22Rv1 (cell line): Measurements from ENCODE around the gene PDZD7.

ENCODE experiments used
- ZFX ChIP-seq: fragments of 450-650 bp; IDR thresholded peaks from 2 replicates; pipeline ENCODE4 v1.6.1; 2017; ENCODE audit warnings: antibody characterized with exemption, borderline replicate concordance
- TF ChIP-seq, protein P1 (sequence below): fragments of 450-650 bp; IDR thresholded peaks from 2 replicates; pipeline ENCODE4 v1.5.1; 2017; ENCODE audit warnings: mild to moderate bottlenecking

DNA sequence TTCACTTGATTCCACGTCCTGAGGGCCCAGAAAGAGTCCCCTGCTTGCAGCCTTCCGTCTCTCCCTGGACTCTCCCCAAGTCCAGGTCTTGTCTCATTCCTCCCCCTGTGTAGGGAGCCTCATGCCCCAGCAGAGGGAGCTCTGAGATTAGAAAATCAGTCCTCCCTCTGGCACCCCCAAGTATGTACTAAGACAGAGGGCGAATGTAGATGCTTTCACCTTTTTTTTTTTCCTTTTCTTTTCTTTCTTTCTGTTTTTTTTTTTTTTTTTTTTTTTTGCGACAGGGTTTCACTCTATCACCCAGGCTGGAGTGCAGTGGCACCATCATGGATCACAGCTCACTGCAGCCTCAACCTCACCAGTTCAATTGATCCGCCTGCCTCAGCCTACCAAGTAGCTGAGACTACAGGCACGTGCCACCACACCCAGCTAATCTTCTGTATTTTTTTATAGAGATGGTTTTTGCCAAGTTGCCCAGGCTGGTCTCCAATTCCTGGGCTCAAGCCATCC, 10.4 kb upstream of the PDZD7 start:
- TF ChIP-seq, protein P1, sequence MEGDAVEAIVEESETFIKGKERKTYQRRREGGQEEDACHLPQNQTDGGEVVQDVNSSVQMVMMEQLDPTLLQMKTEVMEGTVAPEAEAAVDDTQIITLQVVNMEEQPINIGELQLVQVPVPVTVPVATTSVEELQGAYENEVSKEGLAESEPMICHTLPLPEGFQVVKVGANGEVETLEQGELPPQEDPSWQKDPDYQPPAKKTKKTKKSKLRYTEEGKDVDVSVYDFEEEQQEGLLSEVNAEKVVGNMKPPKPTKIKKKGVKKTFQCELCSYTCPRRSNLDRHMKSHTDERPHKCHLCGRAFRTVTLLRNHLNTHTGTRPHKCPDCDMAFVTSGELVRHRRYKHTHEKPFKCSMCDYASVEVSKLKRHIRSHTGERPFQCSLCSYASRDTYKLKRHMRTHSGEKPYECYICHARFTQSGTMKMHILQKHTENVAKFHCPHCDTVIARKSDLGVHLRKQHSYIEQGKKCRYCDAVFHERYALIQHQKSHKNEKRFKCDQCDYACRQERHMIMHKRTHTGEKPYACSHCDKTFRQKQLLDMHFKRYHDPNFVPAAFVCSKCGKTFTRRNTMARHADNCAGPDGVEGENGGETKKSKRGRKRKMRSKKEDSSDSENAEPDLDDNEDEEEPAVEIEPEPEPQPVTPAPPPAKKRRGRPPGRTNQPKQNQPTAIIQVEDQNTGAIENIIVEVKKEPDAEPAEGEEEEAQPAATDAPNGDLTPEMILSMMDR: peak; percentile 81
- TF ChIP-seq ZFX: no peak
